Measurements from ENCODE around the gene LYRM1. TPM values are rescaled to one million over a fixed set of nuclear protein-coding genes. Genes with fewer than 3 reads are reported as not detected.

Gene LYRM1, protein sequence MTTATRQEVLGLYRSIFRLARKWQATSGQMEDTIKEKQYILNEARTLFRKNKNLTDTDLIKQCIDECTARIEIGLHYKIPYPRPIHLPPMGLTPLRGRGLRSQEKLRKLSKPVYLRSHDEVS
- 46.0 and 56.6 TPM in 2 replicates for total RNA-seq

DNA sequence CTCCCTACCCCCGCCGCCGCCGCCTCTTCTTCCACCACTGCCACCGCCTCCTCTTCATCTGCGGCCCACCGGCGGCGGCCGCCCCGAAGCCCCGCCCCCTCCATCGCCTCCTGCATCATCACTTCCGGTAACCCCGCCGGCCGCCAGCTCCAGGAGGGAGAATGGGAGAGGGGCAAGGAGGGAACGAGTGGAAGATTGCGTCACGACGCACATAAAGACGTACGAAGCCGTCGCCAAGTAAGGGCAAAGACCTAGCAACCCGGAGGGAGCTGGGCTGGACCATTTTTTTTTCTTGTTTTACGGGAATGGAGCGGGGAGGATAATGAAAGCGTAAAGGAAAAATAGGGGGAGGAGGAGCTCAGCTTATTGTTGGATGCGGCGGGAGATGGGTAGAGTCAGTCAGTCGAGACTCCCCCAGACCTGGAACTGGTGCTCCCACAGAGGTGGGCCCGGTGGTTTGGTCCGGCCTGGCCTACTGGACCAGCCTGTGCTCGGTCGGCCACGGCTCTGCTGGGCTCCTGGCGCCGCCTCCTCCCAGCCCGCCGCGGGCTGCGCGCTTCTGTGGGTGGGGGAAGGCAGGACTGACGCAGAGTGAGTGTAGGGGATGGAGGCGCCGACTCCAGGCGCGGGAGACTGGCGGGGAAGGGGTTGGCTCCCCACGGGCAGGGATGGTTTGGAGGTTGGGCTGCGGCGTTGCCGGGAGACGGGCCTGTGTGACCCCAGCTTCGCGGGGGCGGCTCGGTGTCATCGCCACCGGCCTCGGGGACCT lies at the start of gene LYRM1, which contains the start of gene DCUN1D3:
Gene LYRM1 (plus strand): TSS at position 473 of the 769 bp plus-strand sequence. CDS start 14,785 bp downstream, outside the sequence.
Gene DCUN1D3 (minus strand): TSS at position 60 of the 769 bp plus-strand sequence. CDS start 37,820 bp downstream, outside the sequence.

Other genes with a start within 250 kb of the LYRM1 start
- not detected in 2 replicates for gene ACSM1, start 203.1 kb upstream of the LYRM1 start, total RNA-seq
- 55.1 and 55.3 TPM in 2 replicates for gene THUMPD1, start 159.0 kb upstream of the LYRM1 start, total RNA-seq
- 1.0 and 1.5 TPM in 2 replicates for gene ACSM3, start 136.8 kb upstream of the LYRM1 start, total RNA-seq
- gene ERI2, start 94.3 kb upstream of the LYRM1 start, total RNA-seq = 18.6 and 23.6 TPM in 2 replicates
- 9.7 and 13.2 TPM in 2 replicates for gene REXO5, start 94.2 kb upstream of the LYRM1 start, total RNA-seq
- 35.3 and 44.6 TPM in 2 replicates for gene DCUN1D3, start 413 bp upstream of the LYRM1 start, total RNA-seq

Data from articular chondrocyte of knee joint (primary cell).